Measurements from ENCODE around the gene FAM241B. TPM values are rescaled to one million over a fixed set of nuclear protein-coding genes. Genes with fewer than 3 reads are reported as not detected.

FAM241B gene
- total RNA-seq, 1 donor from 2014 or later, result 5.0 TPM

GRCh38 chr10:69643779-69644657 is 14.0 kb downstream of the FAM241B start:
- Histone ChIP-seq H3K27me3 (ENCODE audit: low read depth) (peaks cover 7% of the 10 kb centered on the region), H3K4me3 (no peak overlapping the region), H3K27ac (no peak overlapping the region), H3K36me3 (no peaks in the 10 kb centered on the region), H3K9me3 (no peaks in the 10 kb centered on the region), H3K4me1 (no peaks in the 10 kb centered on the region)
- no peak for TF ChIP-seq CTCF (IDR thresholded peaks at IDR 0.05)
- DNase-seq (no peak), ATAC-seq (peak in 1 of 2 donors; percentile 9)
- intact Hi-C loops (cut with DNase I), result loop anchor here (10.0 kb wide), 1 partner anchor 129 kb away; no protein-coding TSS in a partner anchor

DNA sequence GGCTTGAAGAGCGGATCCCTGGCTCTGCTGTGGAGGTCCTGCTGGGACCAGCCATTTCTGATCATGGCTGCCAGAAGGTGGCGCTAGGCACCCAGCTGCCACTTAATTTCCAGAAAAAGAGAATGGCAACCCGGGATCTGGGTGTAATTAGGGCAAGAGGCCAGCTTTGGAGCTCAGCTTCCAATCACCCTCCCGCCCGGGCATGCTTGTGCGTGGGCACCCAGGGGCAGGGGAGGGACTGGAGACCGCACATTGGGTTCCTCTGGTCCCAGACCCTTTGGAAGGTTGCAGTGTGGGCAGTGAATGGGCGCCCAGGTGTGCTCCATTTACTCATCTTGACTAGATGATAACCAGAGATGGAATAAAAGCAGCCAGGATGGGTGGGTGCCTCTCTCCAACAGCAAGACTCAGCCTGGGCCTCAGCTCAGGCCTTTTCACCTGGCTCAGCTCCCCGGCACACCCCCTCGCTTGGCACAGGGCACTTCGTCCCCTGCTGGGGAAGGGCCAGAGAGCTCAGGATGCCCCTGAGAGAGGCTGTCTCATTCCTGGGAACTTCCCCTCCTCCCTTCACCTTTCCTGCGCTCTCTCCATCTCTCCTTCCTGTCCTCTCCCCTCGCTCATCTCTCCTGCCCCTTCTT is 14.7 kb downstream of the FAM241B start:
- Histone ChIP-seq H3K4me1 (no peaks in the 10 kb centered on the region), H3K9me3 (no peaks in the 10 kb centered on the region), H3K36me3 (no peaks in the 10 kb centered on the region), H3K27ac (no peak overlapping the region), H3K4me3 (no peak overlapping the region), H3K27me3 (ENCODE audit: low read depth) (peaks cover 7% of the 10 kb centered on the region)
- intact Hi-C loops (cut with DNase I), result loop anchor here (10.0 kb wide), 1 partner anchor 130 kb away; no protein-coding TSS in a partner anchor
- peak; percentile 84 for TF ChIP-seq CTCF (IDR thresholded peaks at IDR 0.05)
- DNase-seq (no peak), ATAC-seq (peak; percentile 43 to 60)

- no peak overlapping the region for H3K4me3 ChIP-seq
- H3K27ac ChIP-seq, result no peak overlapping the region
- DNase-seq (no peak), ATAC-seq (no peak)
- no peaks in the 10 kb centered on the region for H3K9me3 ChIP-seq
- peaks cover 7% of the 10 kb centered on the region for H3K27me3 ChIP-seq (ENCODE audit: low read depth)
- intact Hi-C loops (cut with DNase I), result loop anchor here (10.0 kb wide), 1 partner anchor 131 kb away; no protein-coding TSS in a partner anchor
- H3K36me3 ChIP-seq, result no peaks in the 10 kb centered on the region
- H3K4me1 ChIP-seq, result no peaks in the 10 kb centered on the region
- no peak for TF ChIP-seq CTCF (IDR thresholded peaks at IDR 0.05)
Measured at GRCh38 chr10:69645296-69646184, 15.5 kb downstream of the FAM241B start.

DNA sequence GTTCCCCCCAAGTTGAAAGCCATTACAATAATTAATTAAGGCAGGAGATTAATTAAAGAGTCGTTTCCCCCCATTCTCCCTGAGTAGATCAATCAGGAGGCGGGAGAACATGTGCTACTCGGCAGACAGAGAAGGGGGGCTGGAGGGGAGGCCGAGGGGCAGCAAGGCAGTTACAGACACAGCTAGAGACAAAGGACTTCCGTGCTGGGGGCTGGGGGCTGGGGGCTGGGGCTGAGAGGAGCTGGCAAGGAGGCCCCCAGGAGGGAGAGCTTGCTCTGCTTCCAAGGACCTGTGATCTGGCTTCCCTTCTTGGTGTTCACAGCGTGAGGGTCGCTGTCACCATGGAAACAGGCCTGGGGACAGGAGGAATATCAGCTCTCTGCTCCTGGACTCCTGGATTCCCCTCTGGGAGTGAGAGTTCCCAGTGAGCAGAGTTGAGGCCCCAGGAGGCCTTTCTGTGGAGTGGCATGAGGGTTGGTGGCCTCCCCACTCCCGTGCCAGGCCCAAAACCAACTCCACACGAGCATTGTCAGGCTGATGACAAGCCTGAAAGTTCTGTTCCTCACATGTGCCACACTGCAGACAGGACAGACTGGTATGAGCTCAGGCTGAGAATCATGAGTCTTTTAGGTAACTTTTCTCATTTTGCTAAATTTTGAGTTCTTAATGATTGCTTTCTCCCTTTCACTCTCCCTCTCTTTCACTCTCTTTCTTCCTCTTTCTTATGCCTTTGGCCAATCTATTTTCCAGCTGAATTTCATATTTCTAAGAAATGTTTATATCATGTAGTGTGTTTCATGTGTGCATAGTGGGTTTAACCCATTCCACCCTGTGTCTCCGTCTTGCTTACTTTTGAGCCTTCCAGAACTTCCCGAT is 16.4 kb downstream of the FAM241B start:
- DNase-seq (no peak), ATAC-seq (no peak)
- Histone ChIP-seq H3K27ac (no peak overlapping the region), H3K4me3 (no peak overlapping the region), H3K27me3 (ENCODE audit: low read depth) (peaks cover 4% of the 10 kb centered on the region), H3K9me3 (no peaks in the 10 kb centered on the region), H3K4me1 (no peaks in the 10 kb centered on the region), H3K36me3 (no peaks in the 10 kb centered on the region)
- no peak for TF ChIP-seq CTCF (IDR thresholded peaks at IDR 0.05)
- intact Hi-C loops (cut with DNase I), result loop anchor here (10.0 kb wide), 1 partner anchor 132 kb away; no protein-coding TSS in a partner anchor

All from lower lobe of right lung (tissue), 2 donors.